Transverse colon (tissue), 4 donors: ENCODE data around the gene WDR5B. TPM values are rescaled to one million over a fixed set of nuclear protein-coding genes. Genes with fewer than 3 reads are reported as not detected.
"Not testable (repeated sequence)": the region's sequence is repeated elsewhere in the genome, so short reads cannot be mapped to it uniquely, and the experiment has no call there.

Experiments used
- DNase-seq: peaks from one replicate; pipeline ENCODE4 v3.0.0-alpha.2; 2019
- H3K27ac ChIP-seq, 4 donors: fragments of 200-600 bp; sonication (generic); 2 replicates each; pipeline ENCODE4 v1.5.1; 2016 to 2018; ENCODE audit warnings: inconsistent platforms in 4 of 4
- H3K27me3 ChIP-seq: fragments of 200-600 bp; sonication (generic); 2 replicates; pipeline ENCODE4 v1.5.1; 2017; ENCODE audit warnings: inconsistent platforms
- H3K36me3 ChIP-seq, 4 donors: fragments of 200-600 bp; sonication (generic); 2 replicates each; pipeline ENCODE4 v1.5.1; 2017 to 2019; ENCODE audit warnings: inconsistent platforms in 4 of 4
- H3K4me1 ChIP-seq, 4 donors: fragments of 200-600 bp; sonication (generic); 2 replicates each; pipeline ENCODE4 v1.5.1; 2017 to 2020; ENCODE audit warnings: inconsistent platforms in 4 of 4
- H3K4me3 ChIP-seq, 4 donors: fragments of 200-600 bp; sonication (generic); 1 replicate in 1 of 4; 2 replicates in 3 of 4; pipeline versions ENCODE4 v1.5.1 to v1.6.1; 2017 to 2019; ENCODE audit warnings: inconsistent platforms in 4 of 4
- H3K9me3 ChIP-seq, 2 donors: fragments of 200-600 bp; sonication (generic); 2 replicates each; pipeline ENCODE4 v1.5.1; 2017 to 2019; ENCODE audit warnings: inconsistent platforms in 2 of 2
- CTCF ChIP-seq, 5 experiments: fragments of 200-600 bp in 3 of 5; fragments of 450-650 bp in 2 of 5; sonication (generic) in 3 of 5; IDR thresholded peaks; 1 replicate in 2 of 5; 2 replicates in 3 of 5; pipeline ENCODE4 v1.5.1; 2016 to 2017; ENCODE audit warnings: antibody characterized with exemption in 5 of 5, inconsistent platforms in 3 of 5, mild to moderate bottlenecking in 2 of 5, moderate library complexity in 1 of 5
- EP300 ChIP-seq: sonication (generic); formaldehyde crosslinking; IDR thresholded peaks from one replicate; pipeline ENCODE4 v1.6.1; 2017; ENCODE audit warnings: antibody characterized with exemption, low read depth
- POLR2A ChIP-seq: fragments of 450-650 bp; IDR thresholded peaks from one replicate; pipeline ENCODE4 v1.6.1; 2016; ENCODE audit warnings: antibody characterized with exemption, mild to moderate bottlenecking, moderate library complexity
- POLR2AphosphoS5 ChIP-seq, 3 donors: sonication (generic); formaldehyde crosslinking; IDR thresholded peaks; one replicate each; pipeline ENCODE4 v1.6.1; 2016; ENCODE audit warnings: antibody characterized with exemption in 3 of 3
- WGBS, 2 donors: methylation state at CpG; one replicate each; pipeline ENCODE4 v1.1.5; 2018; ENCODE audit warnings: low coverage in 1 of 2; 5-methylcytosine and 5-hydroxymethylcytosine counted together
- in situ Hi-C, 4 donors: fragments of 200-750 bp; cut with MboI; loops; one replicate each; pipeline versions ENCODE4 v1.15.0 to v1.15.1; 2017; ENCODE audit warnings: low sequenced_read_pairs in 3 of 4, low pct_ligation_motif_present in 1 of 4, low pct_unique_long_range_greater_than_20kb in 1 of 4
- intact Hi-C: fragments of 100-400 bp; cut with DNase I; formaldehyde crosslinking; loops from one replicate; pipeline ENCODE4 v1.15.1; 2023; ENCODE audit warnings: low total_unique reads
- total RNA-seq, 4 donors: library from RNA; depleted of rRNA; stranded (reverse); fragments of >200 nt; gene quantifications; one replicate each; pipeline ENCODE4 v1.1.0, GENCODE V29; 2016

Gene WDR5B
- total RNA-seq, 4 donors from 2014 or later, result 2.2 to 2.6 (median 2.5) TPM; not detected in 1

GRCh38 chr3:122458992-122459391 lies 43.1 kb upstream of the WDR5B start:
- no peaks in the 10 kb centered on the region for H3K4me1 ChIP-seq
- no peak overlapping the region for H3K4me3 ChIP-seq
- no peaks in the 10 kb centered on the region for H3K9me3 ChIP-seq
- DNase-seq, result no peak
- 64 to 71% methylated on average over 4 of the region's 4 CpGs for WGBS, 2 donors
- intact Hi-C loops, result no loop called here
- TF ChIP-seq POLR2A (no peak), CTCF (IDR thresholded peaks at IDR 0.05) (peak in 3 of 5 experiments; percentile 26 to 40 (median 33)), POLR2AphosphoS5 (IDR thresholded peaks at IDR 0.05) (no peak), EP300 (no peak)
- in situ Hi-C loops, result no loop called here
- peaks cover 0 to 56% (median 4%) of the 10 kb centered on the region in 4 donors for H3K36me3 ChIP-seq
- no peaks in the 10 kb centered on the region for H3K27me3 ChIP-seq
- no peak overlapping the region for H3K27ac ChIP-seq

- no peaks in the 10 kb centered on the region for H3K9me3 ChIP-seq
- H3K4me3 ChIP-seq, result no peak overlapping the region
- H3K36me3 ChIP-seq, result peaks cover 0 to 59% (median 5%) of the 10 kb centered on the region in 4 donors
- H3K27ac ChIP-seq, result no peak overlapping the region
- intact Hi-C loops (no loop called here), in situ Hi-C loops (no loop called here)
- no peaks in the 10 kb centered on the region for H3K27me3 ChIP-seq
- DNase-seq, result no peak
- no peak for TF ChIP-seq POLR2A
- TF ChIP-seq CTCF (IDR thresholded peaks at IDR 0.05), result no peak
- no peak for TF ChIP-seq POLR2AphosphoS5 (IDR thresholded peaks at IDR 0.05)
- no peak for TF ChIP-seq EP300
- H3K4me1 ChIP-seq, result no peaks in the 10 kb centered on the region
- WGBS, 2 donors, result 96 to 100% methylated on average over 2 of the region's 2 CpGs
Measured at GRCh38 chr3:122457706-122458105, 41.8 kb upstream of the WDR5B start.

GRCh38 chr3:122456074-122456473 lies 40.2 kb upstream of the WDR5B start:
- H3K27me3 ChIP-seq, result no peaks in the 10 kb centered on the region
- no peaks in the 10 kb centered on the region for H3K4me1 ChIP-seq
- in situ Hi-C loops, result no loop called here
- intact Hi-C loops, result no loop called here
- no peak for DNase-seq
- TF ChIP-seq CTCF (IDR thresholded peaks at IDR 0.05), result no peak
- no peak for TF ChIP-seq POLR2AphosphoS5 (IDR thresholded peaks at IDR 0.05)
- no peak for TF ChIP-seq EP300
- no peak for TF ChIP-seq POLR2A
- no peaks in the 10 kb centered on the region for H3K9me3 ChIP-seq
- peaks cover 0 to 49% (median 5%) of the 10 kb centered on the region in 4 donors for H3K36me3 ChIP-seq
- no peak overlapping the region for H3K27ac ChIP-seq
- no peak overlapping the region for H3K4me3 ChIP-seq

- H3K4me3 ChIP-seq, result no peak overlapping the region
- in situ Hi-C loops (no loop called here), intact Hi-C loops (no loop called here)
- 87 to 95% methylated on average over 3 of the region's 3 CpGs for WGBS, 2 donors
- no peaks in the 10 kb centered on the region for H3K27me3 ChIP-seq
- H3K9me3 ChIP-seq, result no peaks in the 10 kb centered on the region
- H3K27ac ChIP-seq, result no peak overlapping the region
- no peaks in the 10 kb centered on the region for H3K4me1 ChIP-seq
- TF ChIP-seq EP300 (no peak), CTCF (IDR thresholded peaks at IDR 0.05) (no peak), POLR2A (no peak), POLR2AphosphoS5 (IDR thresholded peaks at IDR 0.05) (no peak)
- DNase-seq, result no peak
- peaks cover 0 to 33% (median 12%) of the 10 kb centered on the region in 4 donors for H3K36me3 ChIP-seq
Measured at GRCh38 chr3:122451371-122451770, 35.5 kb upstream of the WDR5B start.

- 98 to 100% methylated on average over 1 to 6 of the region's 6 CpGs for WGBS, 2 donors
- H3K27ac ChIP-seq, H3K27me3 ChIP-seq, intact Hi-C loops, DNase-seq, H3K4me1 ChIP-seq, H3K4me3 ChIP-seq, H3K9me3 ChIP-seq, in situ Hi-C loops: not testable (repeated sequence)
- H3K36me3 ChIP-seq, result peaks cover 0 to 43% (median 15%) of the 10 kb centered on the region in 4 donors
Measured at GRCh38 chr3:122448218-122448617, 32.4 kb upstream of the WDR5B start.

GRCh38 chr3:122444491-122444887 lies 28.6 kb upstream of the WDR5B start:
- H3K27me3 ChIP-seq, H3K9me3 ChIP-seq, H3K4me3 ChIP-seq, intact Hi-C loops, DNase-seq, H3K27ac ChIP-seq, in situ Hi-C loops, H3K4me1 ChIP-seq: not testable (repeated sequence)
- peaks cover 0 to 48% (median 17%) of the 10 kb centered on the region in 4 donors for H3K36me3 ChIP-seq
- 94 to 95% methylated on average over 5 of the region's 5 CpGs for WGBS, 2 donors

- intact Hi-C loops, H3K4me3 ChIP-seq, in situ Hi-C loops, H3K27me3 ChIP-seq, H3K9me3 ChIP-seq, H3K27ac ChIP-seq, DNase-seq, H3K4me1 ChIP-seq: not testable (repeated sequence)
- H3K36me3 ChIP-seq, result peaks cover 0 to 47% (median 14%) of the 10 kb centered on the region in 4 donors
- WGBS, 2 donors, result 93 to 95% methylated on average over 5 to 11 of the region's 11 CpGs
Measured at GRCh38 chr3:122443762-122444490, 28.1 kb upstream of the WDR5B start.
